Neural cell (in vitro differentiated cells): Measurements from ENCODE around the gene AK1. TPM values are rescaled to one million over a fixed set of nuclear protein-coding genes. Genes with fewer than 3 reads are reported as not detected.

Source experiments
- H2AFZ ChIP-seq: fragments of 200-600, 300-800 bp; sonication (generic), shearing (Covaris generic); 2 replicates; pipeline ENCODE4 v1.6.0; 2014; ENCODE audit warnings: low read depth, mild to moderate bottlenecking, antibody characterized with exemption, low read length, moderate library complexity
- H3F3A ChIP-seq: fragments of 200-600 bp; shearing (Covaris generic); 2 replicates; pipeline ENCODE4 v1.6.1; 2016; ENCODE audit warnings: mild to moderate bottlenecking, moderate library complexity, mixed read lengths, antibody characterized with exemption, low read length; ENCODE audit not compliant: insufficient read depth, poor library complexity, severe bottlenecking
- H3K27ac ChIP-seq: fragments of 200-600, 300-800 bp; sonication (generic), shearing (Covaris generic); 2 replicates; pipeline ENCODE4 v1.5.1; 2014; ENCODE audit warnings: mild to moderate bottlenecking, low read length, moderate library complexity
- H3K27me3 ChIP-seq: fragments of 300-800, 200-600 bp; sonication (generic), shearing (Covaris generic); 2 replicates; pipeline ENCODE4 v1.6.0; 2014; ENCODE audit warnings: mild to moderate bottlenecking, low read depth, low read length, moderate library complexity; ENCODE audit not compliant: insufficient read depth
- H3K36me3 ChIP-seq: fragments of 300-800, 200-600 bp; sonication (generic), shearing (Covaris generic); 2 replicates; pipeline ENCODE4 v1.5.1; 2014; ENCODE audit warnings: mild to moderate bottlenecking, antibody characterized with exemption, low read length, moderate library complexity; ENCODE audit not compliant: insufficient read depth
- H3K4me2 ChIP-seq: fragments of 300-800, 200-600 bp; sonication (generic), shearing (Covaris generic); 2 replicates; pipeline ENCODE4 v1.6.0; 2014; ENCODE audit warnings: mild to moderate bottlenecking, low read length
- H3K4me3 ChIP-seq: fragments of 300-800, 200-600 bp; sonication (generic), shearing (Covaris generic); 2 replicates; pipeline ENCODE4 v1.5.1; 2014; ENCODE audit warnings: mild to moderate bottlenecking, low read length, moderate library complexity
- H3K79me2 ChIP-seq: fragments of 200-600 bp; shearing (Covaris generic); replicated peaks from 2 replicates; pipeline ENCODE4 v1.6.0; 2014; ENCODE audit warnings: mild to moderate bottlenecking, low read length, moderate library complexity; ENCODE audit not compliant: insufficient read depth
- H3K9ac ChIP-seq: fragments of 300-800, 200-600 bp; sonication (generic), shearing (Covaris generic); 2 replicates; pipeline ENCODE4 v1.6.1; 2016; ENCODE audit warnings: mild to moderate bottlenecking, low read length, mixed read lengths
- H3K9me2 ChIP-seq: fragments of 200-600 bp; shearing (Covaris generic); 2 replicates; pipeline ENCODE4 v1.6.1; 2016; ENCODE audit warnings: mild to moderate bottlenecking, low read length, mixed read lengths; ENCODE audit not compliant: insufficient read depth
- H3K9me3 ChIP-seq: fragments of 200-600, 300-800 bp; sonication (generic), shearing (Covaris generic); 2 replicates; pipeline ENCODE4 v1.6.1; 2016; ENCODE audit warnings: mild to moderate bottlenecking, mixed run types, low read length, moderate library complexity, mixed read lengths
- H4K20me1 ChIP-seq: fragments of 200-600 bp; shearing (Covaris generic); 2 replicates; pipeline ENCODE4 v1.6.1; 2016; ENCODE audit warnings: mild to moderate bottlenecking, mixed run types; ENCODE audit not compliant: insufficient read depth
- EP300 ChIP-seq: fragments of 450-650 bp; conservative IDR thresholded peaks from 2 replicates; pipeline ENCODE4 v1.6.1; 2014; ENCODE audit warnings: antibody characterized with exemption, mild to moderate bottlenecking, moderate library complexity; ENCODE audit not compliant: poor library complexity, severe bottlenecking
- EZH2 ChIP-seq: fragments of 200-600, 300-800 bp; shearing (Covaris generic), sonication (generic); IDR thresholded peaks from 2 replicates; pipeline ENCODE4 v1.6.1; 2014; ENCODE audit warnings: antibody characterized with exemption, low read length, borderline replicate concordance, mild to moderate bottlenecking; ENCODE audit not compliant: insufficient read depth, poor library complexity, severe bottlenecking
- MXI1 ChIP-seq: fragments of 450-650 bp; conservative IDR thresholded peaks from 2 replicates; pipeline ENCODE4 v1.6.1; 2014; ENCODE audit warnings: antibody characterized with exemption, mild to moderate bottlenecking; ENCODE audit not compliant: poor library complexity, severe bottlenecking
- POLR2AphosphoS5 ChIP-seq: IDR thresholded peaks from 2 replicates; pipeline ENCODE4 v1.6.1; 2012
- RAD21 ChIP-seq: fragments of 450-650 bp; conservative IDR thresholded peaks from 2 replicates; pipeline ENCODE4 v1.6.1; 2014; ENCODE audit warnings: antibody characterized with exemption, mild to moderate bottlenecking, moderate library complexity
- SMC3 ChIP-seq: fragments of 450-650 bp; conservative IDR thresholded peaks from 2 replicates; pipeline ENCODE4 v1.6.1; 2014; ENCODE audit warnings: antibody characterized with exemption, mild to moderate bottlenecking, moderate library complexity; ENCODE audit not compliant: poor library complexity
- TAF1 ChIP-seq: IDR thresholded peaks from 2 replicates; pipeline ENCODE4 v1.6.1; 2012; ENCODE audit warnings: low read depth
- polyA plus RNA-seq: library from polyadenylated mRNA; depleted of rRNA; stranded (reverse); fragments of >200 nt; gene quantifications from 2 replicates; pipeline ENCODE4 v1.2.3, GENCODE V29; 2014
- TF ChIP-seq, protein P1 (sequence below): fragments of 450-650 bp; IDR thresholded peaks from 2 replicates; pipeline ENCODE4 v1.5.1; 2014; ENCODE audit warnings: antibody characterized with exemption, mild to moderate bottlenecking, moderate library complexity; ENCODE audit not compliant: poor library complexity, severe bottlenecking
- TF ChIP-seq, protein P2 (sequence below): IDR thresholded peaks from 2 replicates; pipeline ENCODE4 v1.6.1; 2012; ENCODE audit warnings: borderline replicate concordance

AK1 gene
- polyA plus RNA-seq, 1 donor from 2014 or later: 105 TPM

GRCh38 chr9:127853312-127854183 is 23.9 kb downstream of the AK1 start:
- no peaks in the 10 kb centered on the region for H3K9me3 ChIP-seq
- no peaks in the 10 kb centered on the region for H4K20me1 ChIP-seq
- no peak overlapping the region for H3K4me3 ChIP-seq
- no peak overlapping the region for H3K9ac ChIP-seq
- H3K4me2 ChIP-seq: no peak overlapping the region
- H3K79me2 ChIP-seq: no peaks in the 10 kb centered on the region
- H3K27me3 ChIP-seq: no peaks in the 10 kb centered on the region
- no peaks in the 10 kb centered on the region for H3F3A ChIP-seq
- H3K36me3 ChIP-seq: no peaks in the 10 kb centered on the region
- H3K9me2 ChIP-seq: no peaks in the 10 kb centered on the region
- H3K27ac ChIP-seq: no peak overlapping the region
- TF ChIP-seq TAF1 (no peak), EZH2 (no peak), MXI1 (no peak), RAD21 (no peak), SMC3 (no peak), POLR2AphosphoS5 (no peak), EP300 (no peak)
- TF ChIP-seq, protein P1, sequence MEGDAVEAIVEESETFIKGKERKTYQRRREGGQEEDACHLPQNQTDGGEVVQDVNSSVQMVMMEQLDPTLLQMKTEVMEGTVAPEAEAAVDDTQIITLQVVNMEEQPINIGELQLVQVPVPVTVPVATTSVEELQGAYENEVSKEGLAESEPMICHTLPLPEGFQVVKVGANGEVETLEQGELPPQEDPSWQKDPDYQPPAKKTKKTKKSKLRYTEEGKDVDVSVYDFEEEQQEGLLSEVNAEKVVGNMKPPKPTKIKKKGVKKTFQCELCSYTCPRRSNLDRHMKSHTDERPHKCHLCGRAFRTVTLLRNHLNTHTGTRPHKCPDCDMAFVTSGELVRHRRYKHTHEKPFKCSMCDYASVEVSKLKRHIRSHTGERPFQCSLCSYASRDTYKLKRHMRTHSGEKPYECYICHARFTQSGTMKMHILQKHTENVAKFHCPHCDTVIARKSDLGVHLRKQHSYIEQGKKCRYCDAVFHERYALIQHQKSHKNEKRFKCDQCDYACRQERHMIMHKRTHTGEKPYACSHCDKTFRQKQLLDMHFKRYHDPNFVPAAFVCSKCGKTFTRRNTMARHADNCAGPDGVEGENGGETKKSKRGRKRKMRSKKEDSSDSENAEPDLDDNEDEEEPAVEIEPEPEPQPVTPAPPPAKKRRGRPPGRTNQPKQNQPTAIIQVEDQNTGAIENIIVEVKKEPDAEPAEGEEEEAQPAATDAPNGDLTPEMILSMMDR: no peak
- TF ChIP-seq, protein P2, sequence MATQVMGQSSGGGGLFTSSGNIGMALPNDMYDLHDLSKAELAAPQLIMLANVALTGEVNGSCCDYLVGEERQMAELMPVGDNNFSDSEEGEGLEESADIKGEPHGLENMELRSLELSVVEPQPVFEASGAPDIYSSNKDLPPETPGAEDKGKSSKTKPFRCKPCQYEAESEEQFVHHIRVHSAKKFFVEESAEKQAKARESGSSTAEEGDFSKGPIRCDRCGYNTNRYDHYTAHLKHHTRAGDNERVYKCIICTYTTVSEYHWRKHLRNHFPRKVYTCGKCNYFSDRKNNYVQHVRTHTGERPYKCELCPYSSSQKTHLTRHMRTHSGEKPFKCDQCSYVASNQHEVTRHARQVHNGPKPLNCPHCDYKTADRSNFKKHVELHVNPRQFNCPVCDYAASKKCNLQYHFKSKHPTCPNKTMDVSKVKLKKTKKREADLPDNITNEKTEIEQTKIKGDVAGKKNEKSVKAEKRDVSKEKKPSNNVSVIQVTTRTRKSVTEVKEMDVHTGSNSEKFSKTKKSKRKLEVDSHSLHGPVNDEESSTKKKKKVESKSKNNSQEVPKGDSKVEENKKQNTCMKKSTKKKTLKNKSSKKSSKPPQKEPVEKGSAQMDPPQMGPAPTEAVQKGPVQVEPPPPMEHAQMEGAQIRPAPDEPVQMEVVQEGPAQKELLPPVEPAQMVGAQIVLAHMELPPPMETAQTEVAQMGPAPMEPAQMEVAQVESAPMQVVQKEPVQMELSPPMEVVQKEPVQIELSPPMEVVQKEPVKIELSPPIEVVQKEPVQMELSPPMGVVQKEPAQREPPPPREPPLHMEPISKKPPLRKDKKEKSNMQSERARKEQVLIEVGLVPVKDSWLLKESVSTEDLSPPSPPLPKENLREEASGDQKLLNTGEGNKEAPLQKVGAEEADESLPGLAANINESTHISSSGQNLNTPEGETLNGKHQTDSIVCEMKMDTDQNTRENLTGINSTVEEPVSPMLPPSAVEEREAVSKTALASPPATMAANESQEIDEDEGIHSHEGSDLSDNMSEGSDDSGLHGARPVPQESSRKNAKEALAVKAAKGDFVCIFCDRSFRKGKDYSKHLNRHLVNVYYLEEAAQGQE: no peak
- no peak overlapping the region for H2AFZ ChIP-seq

DNA sequence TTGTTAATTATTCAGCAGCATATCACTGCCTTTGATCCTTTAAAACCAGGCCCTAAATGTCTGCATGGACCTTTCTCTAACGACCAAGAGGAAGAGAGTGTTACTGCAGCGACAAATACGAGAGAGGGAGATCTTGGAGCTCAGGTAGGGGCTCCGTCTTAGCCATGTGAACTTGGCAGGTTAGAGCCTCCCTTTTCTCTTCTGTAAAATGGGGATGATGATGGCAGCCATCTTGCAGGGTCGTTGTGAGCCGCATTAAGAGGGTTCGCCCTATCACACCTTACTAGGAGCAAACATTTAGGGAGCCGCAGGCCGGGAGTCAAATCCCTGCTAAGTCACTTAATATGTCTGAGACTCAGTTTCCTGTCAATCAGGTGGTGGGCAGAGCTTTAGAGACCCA is 24.6 kb downstream of the AK1 start:
- H3K79me2 ChIP-seq: no peaks in the 10 kb centered on the region
- H3K36me3 ChIP-seq: no peaks in the 10 kb centered on the region
- H3K27me3 ChIP-seq: no peaks in the 10 kb centered on the region
- H3K9me3 ChIP-seq: no peaks in the 10 kb centered on the region
- H2AFZ ChIP-seq: no peak overlapping the region
- no peaks in the 10 kb centered on the region for H4K20me1 ChIP-seq
- H3F3A ChIP-seq: no peaks in the 10 kb centered on the region
- H3K27ac ChIP-seq: no peak overlapping the region
- H3K4me2 ChIP-seq: no peak overlapping the region
- no peak overlapping the region for H3K9ac ChIP-seq
- H3K9me2 ChIP-seq: no peaks in the 10 kb centered on the region
- no peak for TF ChIP-seq TAF1
- TF ChIP-seq POLR2AphosphoS5: no peak
- no peak for TF ChIP-seq EZH2
- no peak for TF ChIP-seq EP300
- no peak overlapping the region for H3K4me3 ChIP-seq
